NCI-H2107 treated with DMSO at 0.1 percent for 48 hours (cell line): ENCODE results near the gene CRABP2.

Source experiments
- DNase-seq: peaks from one replicate; lab custom pipeline; 2025; ENCODE audit not compliant: unreplicated experiment; lab: John Stamatoyannopoulos, UW

Gene CRABP2

DNA sequence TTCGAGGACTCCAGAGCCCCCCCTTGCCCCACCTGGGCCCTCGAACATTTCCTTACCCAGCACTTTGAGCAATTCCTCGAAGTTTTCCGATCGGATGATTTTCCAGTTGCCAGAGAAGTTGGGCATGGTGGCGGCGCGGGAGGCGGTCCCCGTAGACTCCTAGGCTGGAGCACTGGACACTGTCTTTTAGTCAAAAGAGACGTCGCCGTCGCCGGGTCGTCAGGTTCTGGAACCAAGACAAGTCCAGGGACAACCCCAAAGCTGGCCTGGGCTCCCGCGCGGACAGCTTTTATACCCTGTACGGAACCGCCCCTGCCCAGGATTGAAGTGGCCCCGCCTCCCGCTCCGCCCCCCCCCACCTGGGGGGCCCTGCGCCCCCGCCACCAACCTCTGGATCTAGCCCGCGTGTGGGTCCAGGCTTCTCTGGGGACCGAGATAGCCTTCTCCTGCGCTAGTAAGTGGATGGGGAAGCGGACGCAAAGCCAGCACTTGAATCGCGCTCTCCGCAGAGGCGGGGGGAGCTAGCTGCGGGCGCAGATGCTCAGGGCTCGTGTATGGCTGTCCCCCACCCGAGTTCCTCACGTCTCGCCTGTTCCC lies at the start of gene CRABP2:
Gene CRABP2 (minus strand): TSS at position 263 of the 597 bp plus-strand sequence. CDS start 137 bp downstream, at position 126.
- DNase-seq: no peak

DNA sequence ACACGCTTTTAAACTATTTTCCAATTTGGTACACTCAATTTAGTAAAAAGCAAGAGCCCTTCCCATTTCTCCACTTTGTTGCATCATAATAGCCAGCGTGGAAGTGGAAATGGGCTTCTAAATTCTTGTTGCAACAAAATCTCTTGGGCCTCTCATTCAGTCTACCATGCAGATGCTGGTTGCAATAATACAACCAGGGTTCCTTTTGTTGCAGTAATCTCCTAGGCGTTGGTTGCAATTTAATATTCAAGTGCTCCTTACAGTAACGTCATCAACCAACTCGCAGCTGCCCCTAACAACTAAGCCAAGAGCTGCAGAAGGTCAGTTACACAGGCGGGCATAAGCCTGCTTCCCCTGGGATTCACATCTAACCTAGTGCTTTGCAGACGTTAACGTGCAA lies 48.8 kb upstream of the CRABP2 start:
- peak; percentile 99 for DNase-seq

DNA sequence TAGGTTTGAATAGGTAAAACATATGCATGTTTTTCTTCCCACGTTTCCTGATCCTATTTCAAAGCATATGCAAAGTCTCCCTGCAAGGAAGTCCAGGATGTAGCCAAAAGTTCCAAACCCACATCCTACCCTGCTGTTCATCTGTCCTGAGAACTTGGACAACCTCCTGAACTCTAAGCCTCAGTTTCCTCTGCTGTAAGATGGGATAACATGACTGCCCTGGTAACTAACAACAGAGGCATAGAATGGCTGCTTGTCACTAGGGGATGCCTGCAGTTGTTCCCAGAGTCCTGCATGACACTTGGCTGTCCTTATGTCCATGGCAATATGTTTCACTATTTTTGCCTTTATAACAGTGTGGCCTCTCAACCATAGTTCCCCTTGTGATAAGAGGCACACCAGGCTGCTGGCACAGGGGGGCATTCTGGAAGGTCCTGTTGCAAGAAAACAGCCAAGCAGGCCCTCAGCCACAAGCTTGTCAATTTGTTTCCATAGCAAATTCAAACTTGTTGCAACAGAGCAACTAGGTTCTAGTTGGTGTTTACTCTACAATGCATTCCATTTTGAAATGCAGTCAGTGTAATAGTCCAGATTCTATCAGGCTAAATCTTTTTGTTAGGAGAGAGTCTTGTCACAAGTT lies 47.6 kb upstream of the CRABP2 start:
- DNase-seq: no peak

DNA sequence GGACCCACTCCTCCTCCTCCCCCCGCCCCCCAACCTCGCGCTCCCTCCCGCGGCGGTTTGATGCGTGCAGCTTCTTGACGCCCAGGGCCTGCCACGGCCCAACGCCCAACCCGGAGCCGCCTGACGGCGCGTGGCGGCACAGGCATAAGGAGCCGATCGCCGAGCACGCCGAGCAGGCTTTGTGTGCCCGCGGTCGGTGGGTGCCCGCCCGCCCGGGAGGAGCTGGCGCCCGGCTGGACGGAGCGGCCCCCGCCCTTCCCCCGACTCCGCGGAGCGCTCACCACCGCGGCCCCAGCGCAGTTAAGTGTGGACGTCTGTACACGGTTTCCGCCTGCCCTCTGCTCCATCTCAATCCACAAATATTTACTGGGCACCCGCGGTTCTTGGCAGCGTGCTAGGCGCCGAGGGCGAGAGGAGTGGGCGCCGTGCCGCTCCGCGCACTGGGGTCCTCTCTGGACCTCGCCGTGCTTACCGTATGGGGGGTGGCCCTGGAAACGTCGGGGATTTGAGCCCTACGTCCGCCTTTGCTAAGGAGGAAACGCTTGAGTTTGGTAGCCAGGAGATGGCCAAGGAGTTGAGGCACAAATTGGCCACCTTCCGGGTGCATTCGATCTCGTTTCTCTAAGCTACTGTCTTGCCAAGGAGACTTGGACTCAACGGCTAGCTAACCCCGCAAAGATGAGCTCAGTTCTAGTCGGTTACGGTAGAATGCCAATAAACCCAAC lies 46.5 kb upstream of the CRABP2 start:
- peak; percentile 85 for DNase-seq

DNA sequence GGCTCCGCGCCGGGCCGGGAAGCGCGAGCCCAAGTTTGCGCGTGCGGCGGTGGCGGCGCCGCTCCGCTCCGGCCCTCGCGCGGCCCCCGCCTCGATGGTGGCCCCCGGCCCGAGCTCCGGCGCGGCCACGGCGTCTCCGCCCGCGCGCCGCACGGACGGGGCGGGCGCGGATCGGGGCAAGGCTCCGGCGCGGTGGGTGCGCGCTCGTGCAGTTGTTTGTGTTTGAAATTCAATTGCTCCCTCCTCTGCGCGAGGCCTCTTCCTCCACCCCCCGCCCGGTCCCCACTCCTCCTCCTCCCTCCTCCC lies 46.0 kb upstream of the CRABP2 start, which contains the start of gene HDGF:
Gene HDGF (minus strand): TSS at position 225 of the 306 bp plus-strand sequence. CDS start 246 bp downstream, outside the sequence.
- DNase-seq: no peak

DNA sequence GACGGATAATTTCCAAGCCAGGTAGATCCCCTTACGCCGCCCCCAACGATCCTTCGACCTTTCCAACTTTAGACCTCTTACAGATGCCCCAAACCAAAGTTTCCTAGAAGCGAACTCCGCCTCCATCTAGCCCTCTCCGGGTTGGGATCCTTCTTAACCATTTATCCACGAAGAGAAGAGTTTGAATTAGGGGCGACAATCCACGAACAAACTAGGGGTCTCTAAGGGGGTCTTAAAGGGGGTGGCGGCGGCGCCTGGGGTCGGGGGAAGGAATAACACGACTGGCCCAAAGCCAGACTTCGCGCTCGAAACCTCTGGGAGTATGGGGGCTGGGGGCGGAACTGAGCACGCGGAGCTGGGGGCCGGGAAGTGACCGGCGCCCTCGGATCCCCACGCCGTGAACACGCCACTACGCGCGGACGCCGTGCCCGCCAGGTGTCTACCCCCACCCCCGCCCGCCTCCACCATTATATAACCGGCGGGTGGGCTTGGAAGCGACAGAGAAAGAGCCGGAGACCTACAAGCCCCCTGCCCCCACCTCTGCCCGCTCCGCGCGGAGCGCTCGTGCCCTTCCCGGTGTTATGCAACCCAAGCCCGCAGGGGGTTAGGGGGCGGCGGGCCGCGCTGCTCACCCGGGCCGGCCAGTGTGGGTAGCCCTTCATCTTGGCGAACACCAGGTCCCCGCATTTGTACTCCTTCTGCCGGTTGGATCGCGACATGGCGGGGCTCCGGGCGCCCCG lies 45.5 kb upstream of the CRABP2 start:
- no peak for DNase-seq

DNA sequence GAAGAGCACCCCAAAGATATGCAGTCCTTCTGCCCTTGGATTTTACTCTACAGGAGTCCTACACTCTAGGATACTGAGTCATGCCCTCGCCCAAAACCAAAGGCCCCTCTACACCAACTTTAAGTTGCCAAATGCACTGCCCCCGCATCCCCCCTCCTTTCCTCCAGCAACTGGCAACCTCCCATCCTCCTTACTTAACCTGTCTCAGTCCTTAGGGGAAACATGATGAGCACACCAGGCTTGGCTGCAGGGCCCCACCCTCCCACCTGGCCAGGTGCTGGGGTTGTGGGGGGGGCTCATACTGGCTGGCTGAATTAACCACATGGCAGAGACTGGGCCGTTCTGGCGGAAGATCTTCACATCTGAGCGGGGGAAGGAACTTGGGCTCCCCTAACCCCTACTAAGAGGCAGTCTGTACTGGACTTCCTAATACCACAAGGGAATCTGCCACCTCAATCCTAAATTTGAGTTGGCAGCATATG lies 44.8 kb upstream of the CRABP2 start:
- peak; percentile 77 for DNase-seq

DNA sequence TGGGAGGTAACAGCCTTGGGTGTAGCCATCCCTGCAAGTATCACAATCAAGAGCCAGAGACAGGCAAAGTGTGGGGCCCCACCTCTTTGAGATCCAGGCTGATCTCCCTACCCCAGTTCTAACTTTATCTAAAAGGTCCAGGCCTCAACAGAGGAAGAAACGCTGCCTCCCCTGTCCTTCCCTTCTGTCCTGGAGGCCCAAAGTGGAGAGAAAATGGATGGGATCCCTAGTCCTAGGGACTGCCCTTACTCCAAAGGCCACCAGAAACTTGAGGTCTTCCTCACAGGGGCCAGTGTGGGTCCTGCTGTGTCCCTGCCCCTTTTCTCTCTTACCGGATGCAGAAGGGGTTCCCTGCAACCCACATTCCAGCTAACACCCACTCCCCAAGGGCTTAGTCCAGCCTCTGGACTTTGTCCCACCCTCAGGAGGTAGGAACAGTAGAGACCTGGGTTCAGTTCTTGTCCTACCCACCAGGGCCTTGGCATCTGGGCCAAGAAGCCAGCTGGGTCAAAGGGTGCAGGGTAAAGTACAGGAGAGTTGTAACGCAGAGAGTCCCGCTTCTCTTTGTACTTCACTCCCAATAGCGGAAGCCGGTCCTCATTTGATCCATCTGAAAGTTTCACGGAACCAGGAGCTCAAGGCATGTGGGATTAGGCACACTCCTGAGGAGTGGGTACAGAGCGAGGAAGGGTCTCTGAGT lies 44.2 kb upstream of the CRABP2 start:
- DNase-seq: no peak

DNA sequence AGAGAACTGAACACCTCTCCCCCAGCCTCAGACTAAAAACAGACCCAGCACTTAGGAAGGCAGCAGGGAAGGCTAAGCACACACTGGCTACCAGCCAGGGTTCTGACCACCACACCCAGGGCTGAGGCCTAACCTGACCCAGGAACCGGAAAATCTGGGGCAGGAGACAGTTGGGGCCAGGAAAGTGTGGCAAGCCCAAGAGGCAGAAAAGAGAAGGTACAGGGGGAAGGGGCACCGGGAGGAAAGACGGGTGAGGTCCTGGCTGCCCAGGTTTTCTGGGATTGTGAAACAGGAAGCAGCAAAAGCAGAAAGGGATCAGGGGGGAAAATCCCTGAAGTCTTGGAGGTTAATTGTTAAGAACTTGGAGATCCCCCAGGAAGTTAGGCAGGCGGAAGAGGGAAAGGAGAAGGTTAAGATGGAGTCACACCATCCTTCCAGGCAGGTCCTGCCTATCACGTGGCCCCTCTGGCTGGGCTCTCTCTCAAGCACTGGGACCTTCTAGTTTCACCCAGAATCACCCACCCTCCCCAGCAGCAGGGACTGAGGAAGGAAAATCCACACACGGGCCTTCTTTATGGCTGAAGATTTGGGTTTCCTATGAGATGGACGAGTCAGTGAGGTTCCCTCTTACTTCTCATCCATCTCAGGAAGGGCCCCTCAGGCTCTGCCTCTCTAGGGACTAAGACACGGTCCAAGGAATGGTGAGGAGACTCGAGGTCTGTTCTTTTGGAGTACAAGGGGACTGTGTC lies 43.5 kb upstream of the CRABP2 start:
- DNase-seq: peak; percentile 23

DNA sequence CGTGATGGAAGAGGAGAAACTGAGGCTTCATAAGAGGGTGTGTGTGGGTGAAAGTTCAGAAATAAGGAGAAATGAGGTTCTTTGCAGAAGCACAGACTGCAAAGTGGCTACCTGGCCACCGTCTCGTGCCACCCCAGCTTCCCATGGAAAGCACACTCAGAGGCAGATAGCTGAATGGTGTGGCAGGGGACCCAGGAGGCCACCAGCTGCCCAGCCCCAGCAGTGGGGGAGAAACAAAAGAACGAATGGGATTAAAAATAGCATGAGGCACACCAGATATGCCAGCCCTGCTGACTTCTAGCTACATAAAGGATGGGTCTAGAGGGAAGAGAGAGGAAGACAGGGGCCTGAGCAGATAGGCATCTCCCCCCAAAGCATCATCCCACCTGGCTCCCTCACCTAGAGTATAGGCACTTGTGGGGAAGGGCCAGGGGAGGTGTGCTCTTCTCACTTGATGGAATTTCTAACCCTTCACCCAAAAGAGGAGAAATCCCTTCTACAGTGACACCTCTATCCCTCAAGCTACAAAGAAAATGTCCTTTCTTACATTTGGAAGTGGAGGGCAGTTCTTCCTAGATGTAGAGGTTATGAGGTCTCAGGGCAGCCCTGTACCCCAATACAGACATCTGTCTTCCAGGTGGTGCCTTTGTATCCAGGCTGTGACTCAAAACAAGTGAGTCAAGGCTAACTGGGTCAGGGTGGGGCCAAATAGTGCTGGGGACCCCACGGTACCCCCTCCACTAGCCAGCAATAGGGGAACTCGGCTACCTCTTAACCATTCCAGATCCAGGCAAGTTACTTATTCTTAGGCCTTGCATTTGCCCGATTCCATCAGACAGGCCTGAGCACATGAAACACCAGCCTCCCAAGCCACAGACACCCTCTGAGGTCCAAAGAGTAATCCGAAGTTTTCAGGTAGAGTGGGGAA lies 42.6 kb upstream of the CRABP2 start:
- peak; percentile 40 for DNase-seq

DNA sequence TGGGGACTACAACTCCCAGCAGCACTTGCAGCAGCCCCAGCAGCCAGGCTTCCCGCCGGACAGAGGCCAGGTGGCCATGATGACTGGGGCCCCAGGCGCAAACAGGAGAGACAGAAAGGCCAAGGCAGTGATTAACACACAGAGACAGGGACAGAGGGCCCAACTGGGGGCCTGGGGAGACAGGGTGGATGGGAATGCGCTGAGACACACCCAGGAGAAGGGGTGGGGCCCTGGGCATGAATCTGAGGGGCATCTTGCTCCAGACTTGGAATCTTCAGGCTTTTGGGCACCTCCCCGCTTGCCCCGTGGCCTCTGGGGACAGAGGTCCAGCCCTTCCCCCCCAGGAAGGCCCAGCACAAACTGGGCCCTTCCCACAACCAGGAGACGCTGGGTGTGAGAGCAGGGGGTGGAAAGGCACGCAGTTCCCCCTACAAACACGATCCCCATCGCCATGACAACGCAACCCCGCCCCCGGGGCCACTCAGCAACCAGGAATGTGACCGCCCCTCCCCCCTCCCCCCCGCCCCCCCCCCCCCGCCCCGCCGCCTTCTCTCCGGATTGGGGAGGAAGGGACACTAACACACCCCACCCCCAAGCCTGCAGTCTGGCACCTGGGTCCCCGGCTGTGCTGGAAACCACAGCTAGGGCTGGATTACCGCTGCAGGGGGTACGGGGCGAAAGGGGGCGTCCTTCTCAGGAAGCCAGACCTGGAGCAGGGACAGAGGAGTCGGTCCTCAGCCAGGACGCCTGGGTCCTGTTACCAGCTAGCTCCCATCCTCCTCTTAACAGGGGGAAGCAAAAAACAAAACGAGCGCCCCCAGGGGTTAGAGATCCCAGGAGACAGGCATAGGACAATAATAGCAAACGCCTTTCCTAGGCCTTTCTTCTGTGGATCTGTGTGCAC lies 41.6 kb upstream of the CRABP2 start:
- DNase-seq: peak; percentile 72

DNA sequence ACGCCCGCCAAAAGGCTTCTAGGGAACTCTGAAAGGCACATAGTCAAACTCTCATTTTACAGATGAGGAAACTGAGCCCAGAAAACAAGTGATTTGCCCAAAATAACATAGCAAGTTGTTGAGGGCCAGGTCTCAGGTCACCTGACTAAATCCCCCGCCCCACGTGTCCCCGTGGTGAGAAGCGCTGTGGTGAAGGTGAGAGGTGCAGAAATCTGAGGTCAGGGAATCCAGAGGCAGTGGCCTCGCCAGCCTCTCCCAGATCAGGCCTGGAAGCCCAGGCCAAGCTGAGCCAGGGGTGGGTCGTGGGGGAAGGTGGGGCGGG lies 41.0 kb upstream of the CRABP2 start:
- DNase-seq: no peak

DNA sequence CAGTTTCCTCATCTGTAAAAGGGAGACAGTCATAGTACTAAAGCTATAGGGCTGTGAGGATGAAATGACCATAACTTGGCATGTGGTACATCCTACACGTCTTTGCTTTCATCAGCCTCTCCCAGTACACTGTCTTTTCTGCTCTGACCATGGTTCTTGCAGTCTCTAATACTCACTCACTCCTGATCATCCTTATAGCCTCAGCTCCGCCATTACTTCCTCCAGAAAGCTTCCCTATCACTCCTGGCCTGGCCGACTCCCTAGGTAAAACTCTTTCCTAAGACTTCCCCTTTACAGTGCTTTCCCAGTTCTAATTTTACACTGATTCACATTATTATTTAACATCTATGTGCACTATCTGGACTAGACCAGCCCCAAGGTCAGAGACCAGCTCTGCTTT lies 40.5 kb upstream of the CRABP2 start:
- DNase-seq: no peak

DNA sequence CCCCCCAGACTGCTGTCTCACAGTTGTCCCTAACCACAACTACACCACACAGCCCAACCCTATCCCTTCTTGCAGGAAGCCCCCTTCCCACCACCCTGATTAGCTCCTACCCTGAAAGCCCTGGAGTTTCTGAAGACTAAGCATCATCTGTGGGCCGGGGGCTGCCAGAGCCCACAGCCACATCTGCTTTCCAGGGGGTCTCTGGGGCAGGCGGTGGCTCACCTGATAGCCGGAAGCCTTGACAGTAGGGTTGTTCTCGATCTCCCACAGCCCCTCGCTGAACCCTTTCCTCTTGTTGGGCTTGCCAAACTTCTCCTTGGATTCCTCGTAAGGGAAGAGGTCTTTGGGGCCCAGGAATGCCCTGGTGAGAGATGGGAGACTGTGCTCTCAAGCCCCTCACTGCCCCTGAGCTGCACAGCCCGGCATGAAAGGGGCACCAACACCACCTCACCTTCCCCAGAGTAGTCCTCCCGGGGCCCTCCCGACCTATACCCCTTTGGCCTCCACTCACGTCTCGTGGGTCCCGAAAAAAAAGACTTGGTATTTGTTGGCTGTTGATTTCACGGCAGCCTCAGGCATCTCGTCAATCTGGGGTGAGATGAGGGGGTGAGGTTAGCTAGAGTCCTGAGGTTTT lies 39.5 kb upstream of the CRABP2 start:
- DNase-seq: no peak

DNA sequence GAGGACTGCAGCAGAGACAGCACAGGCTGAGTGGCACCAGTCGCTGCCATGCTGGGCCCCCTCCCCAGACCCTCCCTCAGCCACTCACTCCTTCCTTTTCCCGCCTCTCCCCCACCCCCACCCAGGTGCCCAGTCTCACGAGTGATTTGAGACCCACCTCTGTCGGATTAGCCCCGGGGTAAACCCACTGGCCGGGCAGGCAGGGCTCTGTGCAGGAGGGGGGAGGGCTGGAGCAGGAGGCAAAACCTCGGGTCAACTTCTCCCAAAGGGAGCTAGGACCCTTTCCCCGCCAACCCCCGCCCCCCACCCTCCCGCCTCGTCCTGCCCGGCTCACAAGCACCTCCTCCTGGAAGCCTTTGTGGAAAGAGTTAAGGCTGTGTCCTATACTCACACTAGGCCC lies 39.0 kb upstream of the CRABP2 start:
- DNase-seq: no peak

DNA sequence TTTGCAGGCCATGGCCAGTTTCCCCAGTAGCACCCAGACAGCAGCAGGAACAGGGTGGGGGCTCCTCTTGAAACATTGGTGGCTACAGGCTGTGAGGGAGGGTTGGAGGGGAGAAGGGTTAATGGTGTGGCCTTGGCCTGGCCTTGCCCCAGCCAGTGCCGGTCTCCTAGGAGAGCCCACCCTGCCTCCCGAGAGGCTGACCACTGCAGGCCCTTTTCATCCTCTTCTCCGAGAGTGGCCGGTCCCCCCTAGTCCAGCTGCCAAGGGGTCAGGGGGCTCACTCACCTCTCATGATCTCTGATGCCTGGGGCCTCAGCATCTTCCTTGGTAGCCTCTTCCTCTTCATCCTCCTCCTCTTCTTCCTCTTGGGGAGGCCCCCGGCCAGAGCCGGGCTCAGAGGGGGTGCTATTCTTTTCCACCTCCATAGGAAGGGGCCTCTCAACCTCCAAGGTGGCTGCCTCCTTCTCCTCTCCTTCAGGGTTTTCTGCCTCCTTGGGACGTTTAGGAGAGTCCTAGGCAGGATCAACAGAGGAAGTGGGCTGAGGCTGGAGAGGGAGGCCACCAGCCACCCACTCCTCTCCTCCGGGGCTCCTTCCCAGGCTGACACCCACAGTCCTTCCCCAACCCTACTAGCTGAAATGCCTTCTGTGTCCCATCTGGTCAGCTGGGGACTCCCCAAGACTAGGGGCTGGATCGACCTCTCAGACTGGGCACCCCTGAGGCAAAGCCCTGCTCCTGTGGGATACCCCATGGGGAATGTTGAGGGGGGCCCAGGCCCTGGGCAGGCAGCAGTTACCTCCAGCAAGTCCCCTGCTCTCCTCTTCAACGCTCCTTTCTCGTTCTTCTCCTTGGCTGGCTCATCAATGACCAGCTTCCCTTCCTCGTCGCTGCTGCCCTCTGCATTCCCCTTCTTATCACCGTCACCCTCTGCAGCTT lies 38.3 kb upstream of the CRABP2 start:
- DNase-seq: no peak

DNA sequence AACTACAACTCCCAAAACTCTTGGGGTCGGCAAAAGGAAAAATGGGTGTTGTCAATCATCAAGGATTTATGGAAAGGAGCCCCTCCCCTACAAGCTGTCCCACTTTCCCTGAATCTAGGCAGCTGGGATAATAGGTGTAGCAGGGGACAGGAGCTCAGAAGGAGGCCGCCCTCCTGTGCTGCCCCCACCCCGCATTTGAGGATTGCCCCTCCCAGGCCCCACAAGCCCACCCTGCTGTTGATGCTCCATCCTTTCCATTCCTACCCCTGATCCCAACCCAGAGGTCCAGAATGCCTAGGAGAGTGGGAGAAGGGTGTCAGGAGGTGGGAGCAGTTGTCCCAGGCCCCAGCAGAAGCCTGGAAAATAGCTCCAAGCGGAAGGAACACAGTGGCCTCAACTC lies 37.4 kb upstream of the CRABP2 start:
- no peak for DNase-seq
